ENCODE measurements around the gene ABHD12B.

Gene ABHD12B

GRCh38 chr14:50855558-50855957 is 16.3 kb upstream of the ABHD12B start:
- TF ChIP-seq GATA1 (IDR thresholded peaks at IDR 0.05; ENCODE audit: low read depth, low read length): no peak
- no peak for TF ChIP-seq POLR2A (IDR thresholded peaks at IDR 0.05; ENCODE audit: low read length)
- no peak for DNase-seq

GRCh38 chr14:50856660-50857059 is 15.2 kb upstream of the ABHD12B start:
- TF ChIP-seq GATA1 (IDR thresholded peaks at IDR 0.05; ENCODE audit: low read depth, low read length) (no peak), POLR2A (IDR thresholded peaks at IDR 0.05; ENCODE audit: low read length) (no peak)
- DNase-seq: no peak

GRCh38 chr14:50859296-50859624 is 12.6 kb upstream of the ABHD12B start:
- DNase-seq: peak in 1 of 2 experiments; percentile 28
- TF ChIP-seq POLR2A (IDR thresholded peaks at IDR 0.05; ENCODE audit: low read length) (no peak), GATA1 (IDR thresholded peaks at IDR 0.05; ENCODE audit: low read depth, low read length) (no peak)

- TF ChIP-seq GATA1 (IDR thresholded peaks at IDR 0.05; ENCODE audit: low read depth, low read length) (no peak), POLR2A (IDR thresholded peaks at IDR 0.05; ENCODE audit: low read length) (no peak)
These were observed 11.3 kb upstream of the ABHD12B start for GRCh38 chr14:50860478-50861086.

GRCh38 chr14:50862036-50862570 is 9.8 kb upstream of the ABHD12B start:
- DNase-seq: no peak
- TF ChIP-seq POLR2A (IDR thresholded peaks at IDR 0.05; ENCODE audit: low read length) (no peak), GATA1 (IDR thresholded peaks at IDR 0.05; ENCODE audit: low read depth, low read length) (no peak)

More at GRCh38 chr14:50860478-50861086, 11.3 kb upstream of the ABHD12B start:
- DNase-seq: peak; percentile 80 to 87

- no peak for DNase-seq
- no peak for TF ChIP-seq POLR2A (IDR thresholded peaks at IDR 0.05; ENCODE audit: low read length)
- TF ChIP-seq GATA1 (IDR thresholded peaks at IDR 0.05; ENCODE audit: low read depth, low read length): no peak
These were observed 7.6 kb upstream of the ABHD12B start for GRCh38 chr14:50864237-50864636.

- TF ChIP-seq POLR2A (IDR thresholded peaks at IDR 0.05; ENCODE audit: low read length): no peak
- TF ChIP-seq GATA1 (IDR thresholded peaks at IDR 0.05; ENCODE audit: low read depth, low read length): no peak
These were observed 6.9 kb upstream of the ABHD12B start for GRCh38 chr14:50864946-50865345.

GRCh38 chr14:50865391-50866076 is 6.3 kb upstream of the ABHD12B start:
- DNase-seq: no peak
- TF ChIP-seq POLR2A (IDR thresholded peaks at IDR 0.05; ENCODE audit: low read length) (no peak), GATA1 (IDR thresholded peaks at IDR 0.05; ENCODE audit: low read depth, low read length) (no peak)

More at GRCh38 chr14:50864946-50865345, 6.9 kb upstream of the ABHD12B start:
- no peak for DNase-seq

- DNase-seq: no peak
- TF ChIP-seq GATA1 (IDR thresholded peaks at IDR 0.05; ENCODE audit: low read depth, low read length) (no peak), POLR2A (IDR thresholded peaks at IDR 0.05; ENCODE audit: low read length) (no peak)
These were observed 625 bp upstream of the ABHD12B start for GRCh38 chr14:50871228-50871627.

GRCh38 chr14:50874757-50875156 is 2.9 kb downstream of the ABHD12B start:
- no peak for DNase-seq
- TF ChIP-seq POLR2A (IDR thresholded peaks at IDR 0.05; ENCODE audit: low read length) (no peak), GATA1 (IDR thresholded peaks at IDR 0.05; ENCODE audit: low read depth, low read length) (no peak)

- TF ChIP-seq POLR2A (IDR thresholded peaks at IDR 0.05; ENCODE audit: low read length) (no peak), GATA1 (IDR thresholded peaks at IDR 0.05; ENCODE audit: low read depth, low read length) (no peak)
- DNase-seq: no peak
These were observed 3.7 kb downstream of the ABHD12B start for GRCh38 chr14:50875359-50876070.

- TF ChIP-seq GATA1 (IDR thresholded peaks at IDR 0.05; ENCODE audit: low read depth, low read length): no peak
- TF ChIP-seq POLR2A (IDR thresholded peaks at IDR 0.05; ENCODE audit: low read length): no peak
- no peak for DNase-seq
These were observed 11.3 kb downstream of the ABHD12B start for GRCh38 chr14:50882932-50883826.

GRCh38 chr14:50883827-50884197 is 12.0 kb downstream of the ABHD12B start:
- TF ChIP-seq POLR2A (IDR thresholded peaks at IDR 0.05; ENCODE audit: low read length) (no peak), GATA1 (IDR thresholded peaks at IDR 0.05; ENCODE audit: low read depth, low read length) (no peak)
- DNase-seq: no peak
